Karpas-422 (cell line): ENCODE measurements around the gene MICAL3. TPM values are rescaled to one million over a fixed set of nuclear protein-coding genes. Genes with fewer than 3 reads are reported as not detected.
A peak's percentile ranks its signal among the peaks of the same experiment; 100 is the strongest.
"Not testable (repeated sequence)": the region's sequence is repeated elsewhere in the genome, so short reads cannot be mapped to it uniquely, and the experiment has no call there.

Experiments used
- DNase-seq: peaks from one replicate; pipeline ENCODE4 v3.0.0-alpha.2; 2015
- H2AFZ ChIP-seq: fragments of 200-600 bp; sonication (generic); 2 replicates; pipeline ENCODE4 v1.6.1; 2014; ENCODE audit warnings: antibody characterized with exemption, low read length, mixed read lengths
- H3K27ac ChIP-seq: fragments of 200-600 bp; sonication (generic); 2 replicates; pipeline ENCODE4 v1.5.1; 2014; ENCODE audit warnings: mild to moderate bottlenecking, low read length, moderate library complexity
- H3K27me3 ChIP-seq: fragments of 200-600 bp; sonication (generic); 2 replicates; pipeline ENCODE4 v1.6.1; 2014; ENCODE audit warnings: low read length, mixed read lengths
- H3K36me3 ChIP-seq: fragments of 200-600 bp; sonication (generic); 2 replicates; pipeline ENCODE4 v1.6.1; 2014; ENCODE audit warnings: low read length, mixed read lengths; ENCODE audit not compliant: insufficient read depth
- H3K4me1 ChIP-seq: fragments of 200-600 bp; sonication (generic); 2 replicates; pipeline ENCODE4 v1.6.1; 2014; ENCODE audit warnings: mild to moderate bottlenecking, low read length, mixed read lengths
- H3K4me2 ChIP-seq: fragments of 200-600 bp; sonication (generic); 2 replicates; pipeline ENCODE4 v1.6.1; 2014; ENCODE audit warnings: low read length, low read depth, mild to moderate bottlenecking; ENCODE audit not compliant: poor library complexity, severe bottlenecking
- H3K4me3 ChIP-seq: fragments of 200-600 bp; sonication (generic); 2 replicates; pipeline ENCODE4 v1.5.1; 2014; ENCODE audit warnings: mild to moderate bottlenecking, antibody characterized with exemption, low read length, mixed read lengths
- H3K79me2 ChIP-seq: fragments of 200-600 bp; sonication (generic); 2 replicates; pipeline ENCODE4 v1.6.1; 2014; ENCODE audit warnings: mild to moderate bottlenecking, low read length, mixed read lengths
- H3K9ac ChIP-seq: fragments of 200-600 bp; sonication (generic); 2 replicates; pipeline ENCODE4 v1.6.0; 2014; ENCODE audit warnings: low read length
- H3K9me2 ChIP-seq: fragments of 200-600 bp; sonication (generic), shearing (Covaris generic); replicated peaks from 2 replicates; pipeline ENCODE4 v1.6.0; 2014; ENCODE audit warnings: mild to moderate bottlenecking, low read length, moderate library complexity; ENCODE audit not compliant: insufficient read depth
- H3K9me3 ChIP-seq: fragments of 300-700, 200-600 bp; sonication (generic); 2 replicates; pipeline ENCODE4 v1.6.1; 2014; ENCODE audit warnings: low read length, mixed read lengths
- H4K20me1 ChIP-seq: fragments of 200-600 bp; sonication (generic); 2 replicates; pipeline ENCODE4 v1.6.1; 2014; ENCODE audit warnings: mild to moderate bottlenecking, antibody characterized with exemption, low read length, low read depth; ENCODE audit not compliant: insufficient read depth
- total RNA-seq: library from RNA; depleted of rRNA; stranded (reverse); fragments of >200 nt; shearing (Covaris generic); gene quantifications from 2 replicates; pipeline ENCODE4 v1.2.3, GENCODE V29; 2014; ENCODE audit warnings: low replicate concordance

Gene MICAL3
- total RNA-seq, 1 experiment from 2014 or later: 54.9 TPM

DNA sequence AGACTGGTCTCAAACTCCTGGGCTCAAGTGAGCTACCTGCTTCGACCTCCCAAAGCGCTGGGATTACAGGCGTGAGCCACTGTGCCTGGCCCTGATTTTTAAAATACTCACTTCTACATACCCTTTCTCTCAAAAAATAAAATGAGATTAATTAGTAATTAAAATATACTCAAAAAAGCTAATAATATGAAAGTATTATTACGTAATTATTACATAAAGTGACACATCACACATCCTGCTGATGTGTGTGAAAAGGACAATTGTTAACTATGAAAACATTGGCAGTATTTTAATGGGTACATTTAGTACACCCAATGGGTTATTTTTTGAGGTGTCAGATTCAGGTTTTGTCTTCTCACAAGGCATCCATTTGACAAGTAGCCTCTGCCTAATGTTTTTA lies 21.4 kb upstream of the MICAL3 start:
- no peak overlapping the region for H2AFZ ChIP-seq
- H3K9ac ChIP-seq: no peak overlapping the region
- H3K9me2 ChIP-seq: no peaks in the 10 kb centered on the region
- no peak overlapping the region for H3K4me2 ChIP-seq
- no peaks in the 10 kb centered on the region for H3K27me3 ChIP-seq
- H3K9me3 ChIP-seq: no peaks in the 10 kb centered on the region
- H3K27ac ChIP-seq: no peak overlapping the region
- DNase-seq: no peak
- peaks cover 6% of the 10 kb centered on the region for H3K4me1 ChIP-seq
- H3K4me3 ChIP-seq: no peak overlapping the region
- no peaks in the 10 kb centered on the region for H3K79me2 ChIP-seq
- no peaks in the 10 kb centered on the region for H4K20me1 ChIP-seq
- H3K36me3 ChIP-seq: no peaks in the 10 kb centered on the region

DNA sequence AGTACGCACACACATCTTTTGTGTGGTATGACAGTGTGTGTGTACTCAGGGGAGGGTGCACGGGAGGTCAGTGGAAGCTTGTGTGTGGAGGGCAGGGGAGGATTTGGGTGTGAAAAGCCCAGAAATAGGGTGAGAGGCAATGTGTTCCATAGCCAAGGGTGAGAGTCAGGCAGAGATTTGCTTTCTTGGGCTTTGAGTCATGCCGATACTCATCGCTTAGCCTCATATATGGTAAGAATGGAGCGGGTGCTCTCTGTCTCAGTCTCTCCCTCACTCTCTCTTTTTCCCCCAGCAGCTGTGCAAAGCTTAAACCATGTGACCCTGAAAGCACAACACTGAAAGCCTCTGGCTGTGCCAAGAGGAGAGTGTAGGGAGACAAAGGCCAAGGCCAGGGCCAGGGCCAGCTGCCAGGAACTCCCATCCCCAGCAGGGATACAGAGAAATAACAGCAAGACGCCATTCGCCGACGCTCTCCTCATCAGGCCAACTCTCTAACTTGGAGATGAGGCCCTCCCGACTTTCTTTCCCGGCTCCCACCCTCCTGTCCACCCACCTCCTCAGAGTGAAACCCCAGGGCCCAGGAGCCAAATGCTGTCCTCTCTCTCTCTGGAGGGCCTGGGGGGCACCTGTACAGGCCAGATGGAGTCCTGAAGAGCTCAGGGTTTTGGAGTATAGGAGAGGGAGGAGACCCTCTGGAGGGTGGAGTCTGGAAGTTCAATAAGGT lies 20.3 kb upstream of the MICAL3 start:
- no peak overlapping the region for H3K4me3 ChIP-seq
- H2AFZ ChIP-seq: no peak overlapping the region
- H3K9ac ChIP-seq: no peak overlapping the region
- H4K20me1 ChIP-seq: no peaks in the 10 kb centered on the region
- H3K27me3 ChIP-seq: no peaks in the 10 kb centered on the region
- H3K9me2 ChIP-seq: no peaks in the 10 kb centered on the region
- no peak overlapping the region for H3K27ac ChIP-seq
- peaks cover 6% of the 10 kb centered on the region for H3K4me1 ChIP-seq
- no peaks in the 10 kb centered on the region for H3K9me3 ChIP-seq
- no peaks in the 10 kb centered on the region for H3K79me2 ChIP-seq
- H3K4me2 ChIP-seq: no peak overlapping the region
- no peaks in the 10 kb centered on the region for H3K36me3 ChIP-seq
- no peak for DNase-seq

DNA sequence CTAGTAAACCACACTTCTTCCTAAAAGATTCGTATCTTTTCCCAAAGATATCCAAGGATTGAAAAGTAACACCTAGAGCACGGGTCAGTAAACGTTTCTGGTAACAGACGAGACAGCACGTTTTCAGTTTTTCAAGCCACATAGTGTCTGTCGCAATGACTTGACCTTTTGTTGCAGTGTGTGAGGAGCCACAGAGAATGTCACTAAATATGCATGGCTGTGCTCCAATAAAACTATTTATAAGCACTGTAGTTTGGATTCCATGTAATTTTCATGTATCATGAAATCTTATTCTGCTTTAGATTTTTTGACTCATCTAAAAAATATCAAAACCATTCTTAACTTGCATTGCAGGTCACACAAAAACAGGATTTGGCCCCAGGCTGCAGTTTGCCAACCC lies 18.3 kb upstream of the MICAL3 start:
- H2AFZ ChIP-seq: no peak overlapping the region
- no peak overlapping the region for H3K4me2 ChIP-seq
- H3K36me3 ChIP-seq: no peaks in the 10 kb centered on the region
- H3K4me3 ChIP-seq: no peak overlapping the region
- no peaks in the 10 kb centered on the region for H3K79me2 ChIP-seq
- no peak overlapping the region for H3K9ac ChIP-seq
- peak; percentile 34 for DNase-seq
- no peaks in the 10 kb centered on the region for H3K9me2 ChIP-seq
- H3K27me3 ChIP-seq: no peaks in the 10 kb centered on the region
- H3K27ac ChIP-seq: no peak overlapping the region
- H3K9me3 ChIP-seq: no peaks in the 10 kb centered on the region
- H4K20me1 ChIP-seq: no peaks in the 10 kb centered on the region
- H3K4me1 ChIP-seq: no peaks in the 10 kb centered on the region

DNA sequence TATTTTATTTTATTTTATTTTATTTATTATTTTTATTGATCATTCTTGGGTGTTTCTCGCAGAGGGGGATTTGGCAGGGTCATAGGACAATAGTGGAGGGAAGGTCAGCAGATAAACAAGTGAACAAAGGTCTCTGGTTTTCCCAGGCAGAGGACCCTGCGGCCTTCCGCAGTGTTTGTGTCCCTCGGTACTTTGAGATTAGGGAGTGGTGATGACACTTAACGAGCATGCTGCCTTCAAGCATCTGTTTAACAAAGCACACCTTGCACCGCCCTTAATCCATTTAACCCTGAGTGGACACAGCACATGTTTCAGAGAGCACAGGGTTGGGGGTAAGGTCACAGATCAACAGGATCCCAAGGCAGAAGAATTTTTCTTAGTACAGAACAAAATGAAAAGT lies 16.5 kb upstream of the MICAL3 start:
- not testable (repeated sequence) for DNase-seq, H3K79me2 ChIP-seq, H3K9me2 ChIP-seq, H3K4me1 ChIP-seq, H3K4me3 ChIP-seq, H3K9ac ChIP-seq, H3K4me2 ChIP-seq, H3K27ac ChIP-seq, H4K20me1 ChIP-seq, H3K36me3 ChIP-seq, H2AFZ ChIP-seq, H3K9me3 ChIP-seq, H3K27me3 ChIP-seq

DNA sequence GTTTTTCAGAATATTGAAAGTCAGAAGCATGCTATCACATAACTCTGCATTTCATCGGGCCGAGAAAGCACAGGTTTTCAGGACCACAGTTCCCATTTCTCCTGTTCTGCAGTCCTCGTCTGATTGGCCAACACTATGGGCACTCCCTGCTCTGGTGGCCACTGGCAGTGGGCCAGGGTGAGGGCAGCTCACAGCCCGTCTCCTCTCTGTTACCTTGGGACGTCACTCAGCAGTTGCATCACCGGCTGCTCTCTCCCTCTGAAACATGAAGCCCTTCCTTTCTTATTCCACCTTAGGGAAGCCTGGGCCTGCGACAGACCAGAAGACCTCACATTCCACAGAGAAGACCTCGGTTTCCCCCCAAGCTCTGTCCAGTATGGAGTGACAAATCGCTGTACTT lies 11.4 kb upstream of the MICAL3 start:
- H3K9me2 ChIP-seq: no peaks in the 10 kb centered on the region
- no peaks in the 10 kb centered on the region for H3K79me2 ChIP-seq
- no peaks in the 10 kb centered on the region for H3K27me3 ChIP-seq
- no peak overlapping the region for H3K4me2 ChIP-seq
- H3K36me3 ChIP-seq: no peaks in the 10 kb centered on the region
- peak; percentile 31 for DNase-seq
- H4K20me1 ChIP-seq: no peaks in the 10 kb centered on the region
- peaks cover 4% of the 10 kb centered on the region for H3K4me1 ChIP-seq
- H3K4me3 ChIP-seq: no peak overlapping the region
- no peak overlapping the region for H3K9ac ChIP-seq
- H2AFZ ChIP-seq: no peak overlapping the region
- H3K27ac ChIP-seq: no peak overlapping the region
- no peaks in the 10 kb centered on the region for H3K9me3 ChIP-seq

DNA sequence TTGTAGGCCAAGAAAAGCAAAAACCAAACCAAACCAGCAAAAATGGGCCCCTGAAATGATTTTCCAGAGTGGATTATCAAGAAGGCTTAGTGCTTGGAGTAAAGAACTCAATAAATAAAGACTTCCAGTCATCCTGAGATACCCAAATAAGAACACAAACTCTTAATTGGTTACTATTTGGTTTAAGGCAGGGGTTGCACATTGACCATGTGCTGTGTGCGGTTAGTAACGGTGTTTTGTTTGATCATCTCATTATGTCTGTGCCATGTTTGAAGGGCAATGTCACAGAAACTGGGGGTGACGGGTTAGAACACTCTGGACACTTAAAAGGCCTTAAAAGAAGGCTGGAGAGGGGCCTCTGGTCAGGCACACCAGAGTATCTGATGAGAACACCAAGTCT lies 9.7 kb upstream of the MICAL3 start:
- H3K9me3 ChIP-seq: no peaks in the 10 kb centered on the region
- no peak overlapping the region for H2AFZ ChIP-seq
- peak; percentile 19 for DNase-seq
- no peak overlapping the region for H3K9ac ChIP-seq
- no peak overlapping the region for H3K4me3 ChIP-seq
- H3K27me3 ChIP-seq: no peaks in the 10 kb centered on the region
- H3K4me1 ChIP-seq: peaks cover 9% of the 10 kb centered on the region
- no peaks in the 10 kb centered on the region for H4K20me1 ChIP-seq
- H3K4me2 ChIP-seq: no peak overlapping the region
- no peaks in the 10 kb centered on the region for H3K36me3 ChIP-seq
- H3K9me2 ChIP-seq: no peaks in the 10 kb centered on the region
- no peak overlapping the region for H3K27ac ChIP-seq
- no peaks in the 10 kb centered on the region for H3K79me2 ChIP-seq

DNA sequence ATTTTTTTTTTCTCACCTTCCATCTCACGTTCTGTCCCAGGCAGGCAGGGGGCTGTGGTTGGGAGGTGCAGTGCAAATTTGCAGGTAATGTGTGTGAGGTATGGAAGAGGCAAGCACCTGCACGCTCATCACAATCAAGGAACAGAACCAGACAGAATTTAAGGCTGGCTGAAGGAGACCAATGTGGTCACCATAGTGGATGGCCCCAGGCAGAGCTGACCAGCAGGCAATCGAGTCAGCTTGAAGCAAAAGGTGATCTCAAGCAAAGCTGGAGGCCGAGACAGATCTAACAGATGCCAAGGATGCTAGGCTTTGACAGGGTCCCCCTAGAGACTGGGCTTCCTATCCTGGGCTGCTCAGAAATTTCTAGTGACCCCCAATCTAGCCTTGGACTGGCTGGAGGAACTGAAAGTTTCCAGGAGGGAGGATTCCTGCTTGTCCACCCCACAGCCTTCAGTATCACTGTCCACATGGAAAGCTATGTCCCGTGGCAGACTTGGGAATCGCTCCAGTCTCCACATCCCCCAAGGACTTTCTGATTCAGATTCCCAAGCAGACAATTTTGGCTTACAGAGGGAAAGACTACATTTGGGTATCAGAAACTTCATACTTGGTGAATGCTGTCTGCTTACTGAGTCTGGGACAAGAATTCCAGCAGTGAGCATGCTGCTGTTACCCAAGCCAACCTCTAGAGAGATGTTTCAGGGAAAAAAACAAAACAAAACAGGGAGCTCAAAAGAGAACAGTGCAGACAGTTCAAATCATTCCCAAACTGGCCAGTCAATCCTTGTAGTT lies 9.0 kb upstream of the MICAL3 start:
- Histone ChIP-seq H4K20me1 (no peaks in the 10 kb centered on the region), H3K36me3 (no peaks in the 10 kb centered on the region), H3K4me2 (no peak overlapping the region), H2AFZ (no peak overlapping the region), H3K4me1 (peaks cover 11% of the 10 kb centered on the region), H3K9ac (no peak overlapping the region), H3K27ac (no peak overlapping the region), H3K4me3 (no peak overlapping the region), H3K9me3 (no peaks in the 10 kb centered on the region), H3K79me2 (no peaks in the 10 kb centered on the region), H3K27me3 (no peaks in the 10 kb centered on the region), H3K9me2 (no peaks in the 10 kb centered on the region)
- peak; percentile 30 for DNase-seq

DNA sequence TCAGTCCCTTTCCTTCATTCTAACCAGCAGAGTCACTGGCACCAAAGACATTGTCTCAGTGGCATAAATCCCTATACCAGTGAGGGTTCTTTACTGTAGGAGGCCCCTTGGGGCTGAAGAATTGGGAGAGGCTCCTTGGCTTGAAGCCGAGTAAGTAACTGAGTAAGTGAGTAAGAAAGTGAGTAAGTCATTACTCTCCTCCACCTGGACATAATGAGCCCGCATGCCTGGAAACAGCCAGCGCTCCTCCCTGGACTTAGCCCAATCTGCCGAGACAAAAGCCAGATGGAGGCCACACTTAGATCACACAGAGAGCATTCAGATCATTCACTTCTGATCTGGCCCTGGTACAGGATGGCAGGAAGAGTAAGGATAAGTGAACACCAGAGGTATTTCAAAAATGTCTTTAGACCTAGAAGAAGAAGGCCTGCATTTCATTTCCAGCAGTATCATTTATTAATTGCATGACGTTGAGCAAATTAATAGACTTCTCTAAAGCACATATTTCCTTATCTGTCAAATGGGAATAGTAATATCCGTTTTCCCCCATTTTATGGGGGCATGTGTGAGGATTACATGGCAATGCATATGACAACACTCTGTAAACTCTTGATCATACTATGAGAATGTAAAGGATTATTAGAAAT lies 8.2 kb upstream of the MICAL3 start:
- H3K27ac ChIP-seq: no peak overlapping the region
- H3K4me3 ChIP-seq: no peak overlapping the region
- H2AFZ ChIP-seq: no peak overlapping the region
- no peak overlapping the region for H3K9ac ChIP-seq
- H3K27me3 ChIP-seq: no peaks in the 10 kb centered on the region
- no peak overlapping the region for H3K4me2 ChIP-seq
- no peaks in the 10 kb centered on the region for H3K36me3 ChIP-seq
- no peaks in the 10 kb centered on the region for H4K20me1 ChIP-seq
- peaks cover 11% of the 10 kb centered on the region for H3K4me1 ChIP-seq
- peak; percentile 36 for DNase-seq
- no peaks in the 10 kb centered on the region for H3K79me2 ChIP-seq
- H3K9me2 ChIP-seq: no peaks in the 10 kb centered on the region
- H3K9me3 ChIP-seq: no peaks in the 10 kb centered on the region
